Hepatocyte (in vitro differentiated cells): ENCODE results near the gene LITAFD. TPM values are rescaled to one million over a fixed set of nuclear protein-coding genes. Genes with fewer than 3 reads are reported as not detected.

ENCODE experiments used
- DNase-seq: peaks from one replicate; pipeline ENCODE4 v3.0.0-alpha.2; 2016; ENCODE audit warnings: low spot score
- H2AFZ ChIP-seq: fragments of 200-600 bp; sonication (generic); 2 replicates; pipeline ENCODE4 v1.6.0; 2016; ENCODE audit warnings: antibody characterized with exemption, mild to moderate bottlenecking
- H3K27ac ChIP-seq: fragments of 200-600 bp; sonication (generic); 2 replicates; pipeline ENCODE4 v1.5.1; 2016; ENCODE audit warnings: mild to moderate bottlenecking
- H3K27me3 ChIP-seq: fragments of 200-600 bp; sonication (generic); 2 replicates; pipeline ENCODE4 v1.6.1; 2016
- H3K36me3 ChIP-seq: fragments of 200-600 bp; sonication (generic); replicated peaks from 2 replicates; pipeline ENCODE4 v1.5.1; 2016; ENCODE audit warnings: low read depth; ENCODE audit not compliant: insufficient read depth
- H3K4me1 ChIP-seq: fragments of 200-600 bp; sonication (generic); 2 replicates; pipeline ENCODE4 v1.5.1; 2016; ENCODE audit warnings: mild to moderate bottlenecking, moderate library complexity; ENCODE audit not compliant: insufficient read depth
- H3K4me2 ChIP-seq: fragments of 200-600 bp; sonication (generic); 2 replicates; pipeline ENCODE4 v1.6.0; 2016
- H3K4me3 ChIP-seq: fragments of 200-600 bp; sonication (generic); 2 replicates; pipeline ENCODE4 v1.5.1; 2016; ENCODE audit warnings: mild to moderate bottlenecking
- H3K79me2 ChIP-seq: fragments of 200-600 bp; sonication (generic); 2 replicates; pipeline ENCODE4 v1.6.0; 2017; ENCODE audit warnings: mild to moderate bottlenecking
- H3K9me2 ChIP-seq: fragments of 200-600 bp; sonication (generic); replicated peaks from 2 replicates; pipeline ENCODE4 v1.6.0; 2017; ENCODE audit warnings: mild to moderate bottlenecking; ENCODE audit not compliant: insufficient read depth
- H3K9me3 ChIP-seq: fragments of 200-600 bp; sonication (generic); 2 replicates; pipeline ENCODE4 v1.5.1; 2016; ENCODE audit warnings: low read depth, mild to moderate bottlenecking
- H4K20me1 ChIP-seq: fragments of 200-600 bp; sonication (generic); 2 replicates; pipeline ENCODE4 v1.6.0; 2016; ENCODE audit warnings: mild to moderate bottlenecking; ENCODE audit not compliant: insufficient read depth, poor library complexity, severe bottlenecking
- CTCF ChIP-seq: fragments of 200-600 bp; sonication (generic); IDR thresholded peaks from 2 replicates; pipeline ENCODE4 v1.5.1; 2016; ENCODE audit warnings: antibody characterized with exemption, mild to moderate bottlenecking; ENCODE audit not compliant: poor library complexity
- EZH2 ChIP-seq: fragments of 200-600 bp; sonication (generic); IDR thresholded peaks from 2 replicates; pipeline ENCODE4 v1.6.1; 2016; ENCODE audit warnings: antibody characterized with exemption, mild to moderate bottlenecking, borderline replicate concordance
- EZH2phosphoT487 ChIP-seq: fragments of 200-600 bp; sonication (generic); IDR thresholded peaks from one replicate; pipeline ENCODE4 v1.6.1; 2018; ENCODE audit warnings: antibody characterized with exemption, mild to moderate bottlenecking, low read depth, moderate library complexity; ENCODE audit not compliant: unreplicated experiment, severe bottlenecking
- WGBS: methylation state at CpG from one replicate; pipeline ENCODE4 v1.1.6; 2016; ENCODE audit warnings: low lambda C conversion rate; ENCODE audit errors: missing lambda C conversion rate; 5-methylcytosine and 5-hydroxymethylcytosine counted together
- polyA plus RNA-seq: library from polyadenylated mRNA; unstranded; fragments of >200 nt; fragmentation: Nextera tagmentation; extraction: Ambion mirVana; gene quantifications from 2 replicates; pipeline ENCODE4 v1.2.1, GENCODE V29; 2016
- total RNA-seq: library from RNA; depleted of rRNA; stranded (reverse); fragments of >200 nt; gene quantifications from 2 replicates; pipeline ENCODE4 v1.2.3, GENCODE V29; 2014

LITAFD gene
- total and polyA plus RNA-seq, 2 experiments from 2014 or later, result not detected

GRCh38 chr16:8901320-8901861, 19.2 kb downstream of the LITAFD start:
- no peaks in the 10 kb centered on the region for H4K20me1 ChIP-seq
- no peaks in the 10 kb centered on the region for H3K9me2 ChIP-seq
- no peak overlapping the region for H3K4me3 ChIP-seq
- peaks cover 4% of the 10 kb centered on the region for H3K36me3 ChIP-seq
- no peaks in the 10 kb centered on the region for H3K9me3 ChIP-seq
- no peak for TF ChIP-seq EZH2
- TF ChIP-seq CTCF, result no peak
- TF ChIP-seq EZH2phosphoT487, result no peak
- H3K79me2 ChIP-seq, result peaks cover 9% of the 10 kb centered on the region
- H3K4me2 ChIP-seq, result no peak overlapping the region
- no peak overlapping the region for H3K27ac ChIP-seq
- WGBS, result 90% methylated on average over 13 of the region's 13 CpGs
- no peak overlapping the region for H2AFZ ChIP-seq
- H3K4me1 ChIP-seq, result no peaks in the 10 kb centered on the region
- no peak for DNase-seq
- H3K27me3 ChIP-seq, result no peaks in the 10 kb centered on the region

- no peak for DNase-seq
- no peak overlapping the region for H3K27ac ChIP-seq
- TF ChIP-seq CTCF, result no peak
- no peak for TF ChIP-seq EZH2phosphoT487
- no peak for TF ChIP-seq EZH2
- no peaks in the 10 kb centered on the region for H3K4me1 ChIP-seq
- WGBS, result over 99% methylated on average over 9 of the region's 9 CpGs
- H2AFZ ChIP-seq, result no peak overlapping the region
- H3K79me2 ChIP-seq, result peaks cover 23% of the 10 kb centered on the region
- peaks cover 4% of the 10 kb centered on the region for H4K20me1 ChIP-seq
- H3K4me3 ChIP-seq, result no peak overlapping the region
- H3K36me3 ChIP-seq, result peaks cover 8% of the 10 kb centered on the region
- no peaks in the 10 kb centered on the region for H3K27me3 ChIP-seq
- H3K9me3 ChIP-seq, result no peaks in the 10 kb centered on the region
- H3K4me2 ChIP-seq, result no peak overlapping the region
- no peaks in the 10 kb centered on the region for H3K9me2 ChIP-seq
Measured at GRCh38 chr16:8903004-8903403, 20.9 kb downstream of the LITAFD start.

GRCh38 chr16:8904018-8904430, 21.9 kb downstream of the LITAFD start:
- peaks cover 8% of the 10 kb centered on the region for H3K36me3 ChIP-seq

More at GRCh38 chr16:8904018-8904430, 21.9 kb downstream of the LITAFD start:
- H3K4me3 ChIP-seq, result no peak overlapping the region
- no peak for DNase-seq
- no peaks in the 10 kb centered on the region for H3K27me3 ChIP-seq
- no peak overlapping the region for H3K27ac ChIP-seq
- 96% methylated on average over 8 of the region's 8 CpGs for WGBS
- no peaks in the 10 kb centered on the region for H3K9me2 ChIP-seq
- H3K4me1 ChIP-seq, result no peaks in the 10 kb centered on the region
- H3K4me2 ChIP-seq, result no peak overlapping the region
- H3K9me3 ChIP-seq, result no peaks in the 10 kb centered on the region
- H3K79me2 ChIP-seq, result peaks cover 29% of the 10 kb centered on the region
- no peak overlapping the region for H2AFZ ChIP-seq
- TF ChIP-seq EZH2phosphoT487, result no peak
- TF ChIP-seq CTCF, result no peak
- no peak for TF ChIP-seq EZH2
- peaks cover 4% of the 10 kb centered on the region for H4K20me1 ChIP-seq
